Hematopoietic multipotent progenitor cell treated with erythropoietin and hydrocortisone succinate and interleukin-3 and kit ligand, for 15 days (in vitro differentiated cells): ENCODE data around the gene VPS72.

Source experiments
- DNase-seq: peaks from one replicate; pipeline ENCODE4 v3.0.0-alpha.2; 2015; ENCODE audit warnings: low spot score

Gene VPS72

DNA sequence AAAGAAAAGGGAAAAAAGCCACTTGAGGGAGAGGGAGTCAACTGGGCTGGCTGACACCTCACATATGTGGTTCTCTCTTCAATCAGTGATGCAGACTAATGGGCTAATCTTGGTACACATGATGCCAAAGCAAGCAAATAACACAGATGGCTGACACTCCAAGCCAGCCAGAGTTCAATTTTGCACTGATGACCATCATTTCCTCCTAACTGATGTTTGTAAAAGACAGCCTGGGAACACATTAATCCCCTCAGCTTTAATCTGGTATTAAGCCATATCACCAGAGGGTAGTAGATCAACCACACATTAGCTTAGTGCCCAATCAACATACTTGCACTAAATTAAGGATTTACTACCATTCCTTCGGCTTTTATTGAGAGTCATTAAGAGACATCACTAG, 2.8 kb downstream of the VPS72 start:
- no peak for DNase-seq

GRCh38 chr1:151184211-151184610, 5.8 kb downstream of the VPS72 start:
- no peak for DNase-seq

GRCh38 chr1:151176514-151177045, 13.4 kb downstream of the VPS72 start:
- DNase-seq: no peak

GRCh38 chr1:151175863-151176262, 14.1 kb downstream of the VPS72 start, which contains the start of gene TMOD4:
Gene TMOD4 (minus strand): TSS chr1:151175981. CDS start chr1:151174875, 1,106 bp downstream.
- DNase-seq: no peak

DNA sequence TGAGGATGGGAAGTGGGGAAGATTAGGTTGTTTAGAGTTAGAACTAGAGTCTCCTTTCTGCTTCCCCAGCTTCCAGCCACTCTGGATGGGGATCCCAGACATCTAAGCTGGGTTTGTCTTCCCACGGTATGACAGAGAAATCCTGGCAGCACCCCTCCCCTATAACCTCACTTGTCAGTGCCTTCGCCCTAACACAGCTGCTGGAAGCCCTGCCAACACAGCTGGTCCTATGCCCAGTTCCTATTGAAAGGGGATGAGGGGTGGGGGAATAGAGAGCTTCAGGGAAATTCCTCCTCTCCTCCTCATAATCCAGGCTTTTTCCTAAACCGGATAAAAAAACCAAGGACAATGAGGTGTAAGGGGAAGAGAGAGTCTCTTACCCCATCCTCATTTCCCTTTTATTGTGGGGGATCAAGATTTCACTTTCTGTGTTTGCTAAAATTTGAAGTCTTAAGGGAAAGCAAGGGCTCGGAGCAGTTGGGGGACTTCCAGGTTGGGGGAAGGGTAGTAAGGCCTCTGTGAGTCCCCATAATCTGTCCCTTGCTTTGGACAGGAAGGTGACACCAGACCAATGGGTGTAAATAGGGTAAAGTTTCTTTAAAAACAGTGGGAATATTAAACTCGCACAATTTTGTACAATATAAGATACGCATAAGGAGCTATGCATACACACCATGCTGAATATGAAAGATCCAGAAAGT, 14.8 kb downstream of the VPS72 start:
- no peak for DNase-seq

- no peak for DNase-seq
These were observed 18.8 kb downstream of the VPS72 start for GRCh38 chr1:151171190-151171589.

DNA sequence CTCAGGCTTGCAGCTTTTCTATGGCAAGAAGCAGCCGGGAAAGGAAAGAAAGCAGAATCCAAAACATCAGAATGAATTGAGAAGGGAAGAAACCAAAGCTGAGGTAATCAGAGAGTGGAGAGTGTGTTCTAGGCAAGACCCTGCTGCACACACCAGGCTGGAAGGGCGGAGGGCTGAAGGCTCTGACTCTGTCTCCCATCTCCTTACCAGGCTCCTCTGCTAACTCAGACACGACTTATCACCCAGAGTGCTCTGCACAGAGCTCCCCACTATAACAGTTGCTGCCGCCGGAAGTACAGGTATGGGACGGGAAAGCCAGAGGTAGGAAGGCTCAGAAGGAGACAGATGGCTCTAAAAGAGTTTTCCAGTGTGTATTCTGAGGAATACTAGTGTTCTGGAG, 22.9 kb downstream of the VPS72 start:
- DNase-seq: no peak

DNA sequence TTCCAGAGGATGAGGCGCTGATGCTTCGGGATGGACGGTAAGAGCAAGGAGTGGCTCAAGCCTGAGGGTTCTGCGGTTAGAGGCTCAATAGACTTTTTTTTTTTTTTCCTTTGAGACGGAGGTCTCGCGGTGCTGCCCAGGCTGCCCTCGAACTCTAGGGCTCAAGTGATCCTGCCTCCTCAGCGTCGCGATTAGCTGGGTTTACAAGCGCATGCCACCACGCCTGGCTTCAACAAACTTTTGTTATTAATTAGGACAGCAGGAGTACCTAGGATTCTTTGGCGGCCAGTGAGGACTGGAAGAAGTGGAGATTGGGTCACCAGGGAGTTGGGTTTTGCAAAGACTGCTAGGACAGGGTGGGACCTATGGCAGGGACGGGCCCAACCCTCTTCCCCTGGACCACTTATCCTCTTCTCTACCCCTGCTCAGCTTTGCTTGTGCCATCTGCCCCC, 23.5 kb downstream of the VPS72 start:
- no peak for DNase-seq

DNA sequence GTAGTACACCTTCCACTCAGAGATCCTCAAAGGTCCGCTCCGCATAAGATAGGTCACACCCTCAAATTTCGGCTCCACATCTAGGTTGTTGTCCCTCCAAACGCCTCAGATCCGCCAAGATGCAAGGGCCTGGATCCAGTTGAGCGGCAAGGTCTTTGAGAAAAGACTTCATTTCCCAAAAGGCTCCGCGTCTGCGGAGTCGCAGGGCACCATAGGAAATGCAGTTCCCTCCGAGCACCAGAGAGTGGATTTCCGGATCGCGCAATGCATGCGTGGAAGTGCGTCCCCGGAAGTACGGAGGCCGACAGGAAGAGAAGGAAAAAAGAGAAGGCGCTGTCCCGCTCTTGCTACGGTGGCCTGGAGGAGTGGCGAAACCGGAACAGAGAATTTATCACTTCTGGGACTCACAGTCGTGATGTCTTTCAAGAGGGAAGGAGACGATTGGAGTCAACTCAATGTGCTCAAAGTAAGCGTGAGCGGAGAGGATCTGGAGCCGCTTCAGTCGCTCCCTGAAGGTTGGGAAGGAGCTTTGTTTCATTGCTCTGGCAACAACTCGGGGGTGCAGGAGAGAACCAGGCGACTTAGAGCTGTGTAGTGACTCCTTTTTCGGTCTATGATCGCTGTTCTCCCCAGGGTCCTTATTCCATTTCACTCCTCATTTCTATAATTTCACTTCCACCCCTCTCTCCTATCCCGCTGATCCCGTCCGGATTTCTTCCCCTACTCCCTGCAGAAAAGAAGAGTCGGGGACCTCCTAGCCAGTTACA, 24.1 kb downstream of the VPS72 start, which contains the start of the genes LYSMD1 and SCNM1:
Gene LYSMD1, minus strand, starts transcription at position 165 of the 767 bp plus-strand sequence. CDS start 644 bp downstream, outside the sequence.
Gene SCNM1, plus strand, starts transcription at position 407 of the 767 bp plus-strand sequence. Its CDS starts 9 bp downstream, at position 416.
- DNase-seq: peak; percentile 98

GRCh38 chr1:151165281-151165737, 24.7 kb downstream of the VPS72 start:
- DNase-seq: no peak

DNA sequence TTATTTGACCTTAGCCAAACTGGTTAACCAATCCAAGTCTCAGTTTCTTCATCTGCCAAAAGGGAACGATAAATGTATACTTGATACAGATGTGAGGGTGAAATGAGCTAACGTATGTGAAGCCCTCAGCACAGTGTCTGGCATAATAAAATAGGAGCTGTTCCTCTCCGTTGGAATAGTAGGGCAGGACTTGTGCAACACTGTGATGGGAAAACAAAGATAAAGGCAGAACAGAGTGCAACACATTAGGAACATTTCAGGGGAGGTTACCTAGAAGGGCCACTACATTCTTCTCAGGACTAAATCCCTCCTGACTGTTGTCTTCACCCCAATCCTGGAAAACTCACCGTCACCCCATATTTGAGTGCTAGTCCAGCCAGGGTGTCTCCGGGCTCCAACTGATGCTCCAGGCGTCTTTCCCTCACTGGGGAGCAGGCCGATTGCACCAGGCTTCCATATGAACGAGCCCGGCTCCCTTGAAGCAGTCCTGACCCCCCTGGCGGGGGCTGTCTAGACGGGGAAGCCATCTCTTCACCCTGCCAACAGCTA, 25.2 kb downstream of the VPS72 start:
- no peak for DNase-seq

DNA sequence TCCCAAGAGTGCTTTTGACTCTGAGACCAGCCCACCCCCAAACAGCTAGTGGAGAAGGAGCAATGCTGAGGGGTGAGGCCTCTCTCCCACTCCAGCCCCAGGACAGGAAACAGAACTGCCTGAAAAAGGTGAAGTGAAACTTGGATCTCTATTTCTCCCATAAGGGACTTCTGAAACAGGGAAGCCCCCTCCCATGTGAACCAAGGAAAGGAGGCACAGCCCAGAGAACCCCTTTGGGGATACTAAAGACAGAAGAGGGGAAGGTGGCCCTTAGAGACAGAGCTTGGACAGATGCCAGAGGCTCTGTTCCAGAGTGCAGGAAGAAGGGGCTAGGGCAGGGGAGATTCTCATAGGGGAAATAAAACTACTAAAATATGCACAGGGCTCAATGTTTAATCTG, 30.6 kb downstream of the VPS72 start:
- DNase-seq: no peak

- DNase-seq: no peak
These were observed 31.2 kb downstream of the VPS72 start for GRCh38 chr1:151158751-151159251.

GRCh38 chr1:151158326-151158725, 31.7 kb downstream of the VPS72 start:
- no peak for DNase-seq

- no peak for DNase-seq
These were observed 32.9 kb downstream of the VPS72 start for GRCh38 chr1:151157067-151157531.

- DNase-seq: peak; percentile 62
These were observed 33.5 kb downstream of the VPS72 start, which contains the start of gene TNFAIP8L2 for GRCh38 chr1:151156515-151156819. Gene TNFAIP8L2 (plus strand): TSS chr1:151156649. CDS start chr1:151158698, 2,049 bp downstream.

GRCh38 chr1:151147665-151148064, 42.3 kb downstream of the VPS72 start:
- no peak for DNase-seq

DNA sequence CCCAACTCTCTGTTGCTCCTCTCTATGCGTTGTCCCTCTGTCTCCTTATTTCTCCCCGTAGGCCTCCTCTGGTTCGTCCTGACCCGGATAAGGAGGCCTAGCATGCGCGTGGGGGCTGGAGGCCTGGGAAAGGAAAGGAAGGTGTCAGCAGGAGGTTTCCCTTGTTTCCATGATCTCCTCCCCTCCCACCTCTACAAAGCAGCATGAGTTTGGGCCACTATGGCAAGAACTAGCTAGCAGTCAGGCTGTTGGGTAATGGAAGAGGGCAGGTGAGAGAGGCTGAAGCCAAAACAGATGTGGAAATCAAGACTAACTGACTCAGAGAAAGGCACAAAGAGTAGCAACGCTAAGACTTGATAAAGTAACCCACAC, 42.9 kb downstream of the VPS72 start:
- DNase-seq: no peak

- DNase-seq: peak; percentile 87
These were observed 43.4 kb downstream of the VPS72 start, which contains the start of gene SEMA6C for GRCh38 chr1:151146412-151147131. Gene SEMA6C (minus strand): TSS chr1:151146631. CDS start chr1:151142621, 4,010 bp downstream.

DNA sequence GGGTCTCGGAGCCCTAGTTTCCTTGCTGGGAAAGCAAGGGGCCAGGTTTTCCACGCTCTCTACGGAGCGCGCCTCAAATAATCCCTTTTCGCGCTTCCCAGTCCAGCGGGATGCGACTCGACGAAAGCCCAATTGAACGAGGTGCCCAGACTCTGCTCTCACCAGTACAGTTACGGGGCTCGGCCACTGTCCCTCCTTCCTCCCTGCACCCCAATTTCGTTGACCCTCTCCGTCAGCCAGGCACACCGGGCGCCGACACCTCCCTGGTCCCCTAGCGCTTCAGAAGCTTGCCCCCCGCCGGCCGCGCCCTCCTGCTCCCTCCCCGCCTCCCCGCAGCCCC, 44.0 kb downstream of the VPS72 start:
- DNase-seq: no peak

DNA sequence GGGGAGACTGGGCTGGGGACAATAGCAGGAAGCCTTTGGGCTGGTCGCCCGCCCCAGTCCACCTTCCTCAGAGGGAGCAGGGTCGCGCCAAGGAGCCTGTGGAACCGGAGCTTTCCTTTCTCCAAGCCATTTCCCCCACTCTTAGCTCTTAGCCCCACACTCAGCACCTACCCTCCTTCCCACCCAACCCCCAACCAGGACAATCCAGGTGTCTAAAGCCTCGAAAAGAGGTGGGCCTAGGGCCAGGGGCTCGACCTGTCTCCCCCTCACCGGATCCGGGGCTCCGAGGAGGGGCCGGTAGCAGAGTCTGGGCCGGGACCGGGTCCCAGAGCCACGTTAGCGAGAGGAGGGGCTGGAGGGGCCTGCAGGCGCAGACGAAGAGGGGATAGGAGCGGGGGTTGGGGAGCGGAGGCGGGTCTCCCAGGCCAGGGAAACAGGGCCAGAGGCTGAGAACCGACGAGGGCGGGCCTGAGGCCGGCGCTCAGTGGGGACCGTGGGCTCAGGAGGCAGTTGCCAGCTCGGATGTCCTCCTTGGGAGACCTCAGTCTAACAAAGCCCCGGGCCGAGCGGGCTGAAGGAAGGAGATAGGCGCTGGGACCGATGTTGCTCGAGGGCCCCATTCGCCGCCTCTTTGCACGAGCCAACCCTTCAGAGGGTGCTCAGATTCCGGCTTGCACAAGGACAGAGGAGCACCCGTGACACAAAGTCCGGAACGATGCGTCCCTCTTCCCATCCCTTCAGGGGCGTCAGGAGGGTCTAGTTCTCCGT, 44.5 kb downstream of the VPS72 start:
- DNase-seq: no peak
